ENCODE measurements around the gene PROK1.
"Not testable (repeated sequence)": the region's sequence is repeated elsewhere in the genome, so short reads cannot be mapped to it uniquely, and the experiment has no call there.

GRCh38 chr1:110439873-110440272, 11.1 kb upstream of the PROK1 start:
- not testable (repeated sequence) for TF ChIP-seq ZNF577 (CRISPR knock-in tag; IDR thresholded peaks at IDR 0.05; ENCODE audit: borderline replicate concordance, low read depth); POLR2A (IDR thresholded peaks at IDR 0.05; ENCODE audit: insufficient read depth in 1 of 2, low read depth in 2 of 2, low read length in 2 of 2); TBX3 (IDR thresholded peaks at IDR 0.05; ENCODE audit: borderline replicate concordance); YY1 (IDR thresholded peaks at IDR 0.05; ENCODE audit: insufficient read depth, insufficient replicate concordance, low read depth, low read length); MEIS2 (CRISPR knock-in tag; IDR thresholded peaks at IDR 0.05); DRAP1 (CRISPR knock-in tag; IDR thresholded peaks at IDR 0.05); TAF1 (CRISPR knock-in tag; IDR thresholded peaks at IDR 0.05); ZNF274 (CRISPR knock-in tag; IDR thresholded peaks at IDR 0.05); ZKSCAN1 (IDR thresholded peaks at IDR 0.05; ENCODE audit: low read length); ARID2 (CRISPR knock-in tag; IDR thresholded peaks at IDR 0.05; ENCODE audit: borderline replicate concordance)
- TF ChIP-seq, protein P1, sequence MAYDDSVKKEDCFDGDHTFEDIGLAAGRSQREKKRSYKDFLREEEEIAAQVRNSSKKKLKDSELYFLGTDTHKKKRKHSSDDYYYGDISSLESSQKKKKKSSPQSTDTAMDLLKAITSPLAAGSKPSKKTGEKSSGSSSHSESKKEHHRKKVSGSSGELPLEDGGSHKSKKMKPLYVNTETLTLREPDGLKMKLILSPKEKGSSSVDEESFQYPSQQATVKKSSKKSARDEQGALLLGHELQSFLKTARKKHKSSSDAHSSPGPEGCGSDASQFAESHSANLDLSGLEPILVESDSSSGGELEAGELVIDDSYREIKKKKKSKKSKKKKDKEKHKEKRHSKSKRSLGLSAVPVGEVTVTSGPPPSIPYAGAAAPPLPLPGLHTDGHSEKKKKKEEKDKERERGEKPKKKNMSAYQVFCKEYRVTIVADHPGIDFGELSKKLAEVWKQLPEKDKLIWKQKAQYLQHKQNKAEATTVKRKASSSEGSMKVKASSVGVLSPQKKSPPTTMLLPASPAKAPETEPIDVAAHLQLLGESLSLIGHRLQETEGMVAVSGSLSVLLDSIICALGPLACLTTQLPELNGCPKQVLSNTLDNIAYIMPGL (CRISPR knock-in tag; IDR thresholded peaks at IDR 0.05; ENCODE audit: borderline replicate concordance in 1 of 2, low read depth in 1 of 2) = not testable (repeated sequence)
- TF ChIP-seq, protein P2, sequence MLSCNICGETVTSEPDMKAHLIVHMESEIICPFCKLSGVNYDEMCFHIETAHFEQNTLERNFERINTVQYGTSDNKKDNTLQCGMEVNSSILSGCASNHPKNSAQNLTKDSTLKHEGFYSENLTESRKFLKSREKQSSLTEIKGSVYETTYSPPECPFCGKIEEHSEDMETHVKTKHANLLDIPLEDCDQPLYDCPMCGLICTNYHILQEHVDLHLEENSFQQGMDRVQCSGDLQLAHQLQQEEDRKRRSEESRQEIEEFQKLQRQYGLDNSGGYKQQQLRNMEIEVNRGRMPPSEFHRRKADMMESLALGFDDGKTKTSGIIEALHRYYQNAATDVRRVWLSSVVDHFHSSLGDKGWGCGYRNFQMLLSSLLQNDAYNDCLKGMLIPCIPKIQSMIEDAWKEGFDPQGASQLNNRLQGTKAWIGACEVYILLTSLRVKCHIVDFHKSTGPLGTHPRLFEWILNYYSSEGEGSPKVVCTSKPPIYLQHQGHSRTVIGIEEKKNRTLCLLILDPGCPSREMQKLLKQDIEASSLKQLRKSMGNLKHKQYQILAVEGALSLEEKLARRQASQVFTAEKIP (CRISPR knock-in tag; IDR thresholded peaks at IDR 0.05; ENCODE audit: borderline replicate concordance) = not testable (repeated sequence)
- TF ChIP-seq, protein P3, sequence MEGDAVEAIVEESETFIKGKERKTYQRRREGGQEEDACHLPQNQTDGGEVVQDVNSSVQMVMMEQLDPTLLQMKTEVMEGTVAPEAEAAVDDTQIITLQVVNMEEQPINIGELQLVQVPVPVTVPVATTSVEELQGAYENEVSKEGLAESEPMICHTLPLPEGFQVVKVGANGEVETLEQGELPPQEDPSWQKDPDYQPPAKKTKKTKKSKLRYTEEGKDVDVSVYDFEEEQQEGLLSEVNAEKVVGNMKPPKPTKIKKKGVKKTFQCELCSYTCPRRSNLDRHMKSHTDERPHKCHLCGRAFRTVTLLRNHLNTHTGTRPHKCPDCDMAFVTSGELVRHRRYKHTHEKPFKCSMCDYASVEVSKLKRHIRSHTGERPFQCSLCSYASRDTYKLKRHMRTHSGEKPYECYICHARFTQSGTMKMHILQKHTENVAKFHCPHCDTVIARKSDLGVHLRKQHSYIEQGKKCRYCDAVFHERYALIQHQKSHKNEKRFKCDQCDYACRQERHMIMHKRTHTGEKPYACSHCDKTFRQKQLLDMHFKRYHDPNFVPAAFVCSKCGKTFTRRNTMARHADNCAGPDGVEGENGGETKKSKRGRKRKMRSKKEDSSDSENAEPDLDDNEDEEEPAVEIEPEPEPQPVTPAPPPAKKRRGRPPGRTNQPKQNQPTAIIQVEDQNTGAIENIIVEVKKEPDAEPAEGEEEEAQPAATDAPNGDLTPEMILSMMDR (CRISPR knock-in tag; IDR thresholded peaks at IDR 0.05) = not testable (repeated sequence)
